SU-DHL-6 (cell line): ENCODE data around the gene GRID2.

Experiments used
- H2AFZ ChIP-seq: fragments of 200-600 bp; sonication (generic); 2 replicates; pipeline ENCODE4 v1.6.1; 2014; ENCODE audit warnings: low read depth, mild to moderate bottlenecking, moderate library complexity, mixed read lengths, antibody characterized with exemption, low read length; ENCODE audit not compliant: severe bottlenecking
- H3F3A ChIP-seq: fragments of 200-600 bp; shearing (Covaris generic); 2 replicates; pipeline ENCODE4 v1.6.0; 2016; ENCODE audit warnings: antibody characterized with exemption, mild to moderate bottlenecking; ENCODE audit not compliant: insufficient read depth
- H3K27ac ChIP-seq: fragments of 200-600 bp; sonication (generic); 2 replicates; pipeline ENCODE4 v1.5.1; 2016; ENCODE audit warnings: low read depth, mild to moderate bottlenecking, low read length, moderate library complexity, mixed read lengths
- H3K27me3 ChIP-seq: fragments of 200-600 bp; sonication (generic), shearing (Covaris generic); 2 replicates; pipeline ENCODE4 v1.6.0; 2014; ENCODE audit warnings: mild to moderate bottlenecking, low read length
- H3K36me3 ChIP-seq: fragments of 200-600 bp; sonication (generic); 2 replicates; pipeline ENCODE4 v1.6.1; 2014; ENCODE audit warnings: mild to moderate bottlenecking, low read length, mixed read lengths
- H3K4me2 ChIP-seq: fragments of 300-600, 200-600 bp; shearing (Covaris generic), sonication (generic); 2 replicates; pipeline ENCODE4 v1.6.0; 2014; ENCODE audit warnings: low read length, low read depth, mild to moderate bottlenecking; ENCODE audit not compliant: poor library complexity, severe bottlenecking
- H3K4me3 ChIP-seq: fragments of 200-600 bp; sonication (generic); 2 replicates; pipeline ENCODE4 v1.5.1; 2014; ENCODE audit warnings: antibody characterized with exemption, low read length, mild to moderate bottlenecking, mixed read lengths; ENCODE audit not compliant: insufficient read depth, poor library complexity, severe bottlenecking
- H3K79me2 ChIP-seq: fragments of 200-600 bp; sonication (generic); 2 replicates; pipeline ENCODE4 v1.6.1; 2014; ENCODE audit warnings: mild to moderate bottlenecking, low read length, moderate library complexity; ENCODE audit not compliant: insufficient read depth
- H3K9ac ChIP-seq: fragments of 200-600 bp; sonication (generic); 2 replicates; pipeline ENCODE4 v1.7.0; 2014; ENCODE audit warnings: mild to moderate bottlenecking, low read length
- H3K9me2 ChIP-seq: fragments of 200-600 bp; sonication (generic); replicated peaks from 2 replicates; pipeline ENCODE4 v1.6.1; 2014; ENCODE audit warnings: low read length; ENCODE audit not compliant: insufficient read depth
- H3K9me3 ChIP-seq: fragments of 200-600 bp; sonication (generic); 2 replicates; pipeline ENCODE4 v1.6.1; 2014; ENCODE audit warnings: low read length, mixed read lengths; ENCODE audit not compliant: insufficient read depth
- H4K20me1 ChIP-seq: fragments of 200-600 bp; sonication (generic); 2 replicates; pipeline ENCODE4 v1.6.1; 2014; ENCODE audit warnings: low read depth, mild to moderate bottlenecking, antibody characterized with exemption, low read length, moderate library complexity, mixed read lengths
- EZH2phosphoT487 ChIP-seq: fragments of 200-600 bp; sonication (generic), shearing (Covaris generic); conservative IDR thresholded peaks from 2 replicates; pipeline ENCODE4 v1.6.1; 2018; ENCODE audit warnings: mild to moderate bottlenecking, antibody characterized with exemption, low read length, moderate library complexity, mixed read lengths
- TF ChIP-seq, protein P1 (sequence below): fragments of 200-600 bp; sonication (generic); IDR thresholded peaks from one replicate; pipeline ENCODE4 v1.5.1; 2017; ENCODE audit warnings: antibody characterized with exemption, mild to moderate bottlenecking, low read length, moderate library complexity; ENCODE audit not compliant: insufficient read depth, poor library complexity, severe bottlenecking

GRID2 gene

GRCh38 chr4:92847026-92847425 is 543.3 kb downstream of the GRID2 start:
- Histone ChIP-seq H4K20me1 (no peaks in the 10 kb centered on the region), H3F3A (no peaks in the 10 kb centered on the region), H3K27me3 (no peaks in the 10 kb centered on the region), H3K9me2 (no peaks in the 10 kb centered on the region), H3K4me3 (no peak overlapping the region), H3K9ac (no peak overlapping the region), H3K4me2 (no peak overlapping the region), H3K79me2 (no peaks in the 10 kb centered on the region), H2AFZ (no peak overlapping the region), H3K36me3 (no peaks in the 10 kb centered on the region), H3K9me3 (no peaks in the 10 kb centered on the region), H3K27ac (no peak overlapping the region)
- TF ChIP-seq EZH2phosphoT487, result no peak
- TF ChIP-seq, protein P1, sequence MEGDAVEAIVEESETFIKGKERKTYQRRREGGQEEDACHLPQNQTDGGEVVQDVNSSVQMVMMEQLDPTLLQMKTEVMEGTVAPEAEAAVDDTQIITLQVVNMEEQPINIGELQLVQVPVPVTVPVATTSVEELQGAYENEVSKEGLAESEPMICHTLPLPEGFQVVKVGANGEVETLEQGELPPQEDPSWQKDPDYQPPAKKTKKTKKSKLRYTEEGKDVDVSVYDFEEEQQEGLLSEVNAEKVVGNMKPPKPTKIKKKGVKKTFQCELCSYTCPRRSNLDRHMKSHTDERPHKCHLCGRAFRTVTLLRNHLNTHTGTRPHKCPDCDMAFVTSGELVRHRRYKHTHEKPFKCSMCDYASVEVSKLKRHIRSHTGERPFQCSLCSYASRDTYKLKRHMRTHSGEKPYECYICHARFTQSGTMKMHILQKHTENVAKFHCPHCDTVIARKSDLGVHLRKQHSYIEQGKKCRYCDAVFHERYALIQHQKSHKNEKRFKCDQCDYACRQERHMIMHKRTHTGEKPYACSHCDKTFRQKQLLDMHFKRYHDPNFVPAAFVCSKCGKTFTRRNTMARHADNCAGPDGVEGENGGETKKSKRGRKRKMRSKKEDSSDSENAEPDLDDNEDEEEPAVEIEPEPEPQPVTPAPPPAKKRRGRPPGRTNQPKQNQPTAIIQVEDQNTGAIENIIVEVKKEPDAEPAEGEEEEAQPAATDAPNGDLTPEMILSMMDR, result no peak

DNA sequence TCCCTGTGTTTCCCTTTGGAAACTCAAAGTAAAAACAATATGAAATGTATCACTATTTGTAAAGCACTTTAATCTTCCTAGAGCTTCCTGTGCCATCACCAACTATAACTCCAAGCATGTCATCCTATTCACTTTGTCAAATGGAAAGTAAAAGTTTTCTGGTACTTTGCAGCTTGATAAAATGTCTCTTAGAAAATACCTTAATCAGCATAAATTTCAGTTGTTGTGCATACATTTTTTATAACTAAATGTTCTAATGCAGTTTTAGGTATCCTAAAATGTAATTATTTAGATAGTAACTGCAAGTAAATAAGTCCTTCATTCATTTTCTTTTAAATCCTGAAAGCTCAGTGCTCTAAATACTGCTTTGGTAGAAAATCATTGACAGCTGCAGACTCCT is 558.7 kb downstream of the GRID2 start:
- H3K9me2 ChIP-seq, result no peaks in the 10 kb centered on the region
- no peaks in the 10 kb centered on the region for H3K27me3 ChIP-seq
- no peak overlapping the region for H3K27ac ChIP-seq
- no peak for TF ChIP-seq EZH2phosphoT487
- TF ChIP-seq, protein P1, result no peak
- no peak overlapping the region for H2AFZ ChIP-seq
- H3K9ac ChIP-seq, result no peak overlapping the region
- H4K20me1 ChIP-seq, result no peaks in the 10 kb centered on the region
- no peaks in the 10 kb centered on the region for H3K79me2 ChIP-seq
- H3K4me3 ChIP-seq, result no peak overlapping the region
- H3F3A ChIP-seq, result no peaks in the 10 kb centered on the region
- no peaks in the 10 kb centered on the region for H3K36me3 ChIP-seq
- no peak overlapping the region for H3K4me2 ChIP-seq
- no peaks in the 10 kb centered on the region for H3K9me3 ChIP-seq

DNA sequence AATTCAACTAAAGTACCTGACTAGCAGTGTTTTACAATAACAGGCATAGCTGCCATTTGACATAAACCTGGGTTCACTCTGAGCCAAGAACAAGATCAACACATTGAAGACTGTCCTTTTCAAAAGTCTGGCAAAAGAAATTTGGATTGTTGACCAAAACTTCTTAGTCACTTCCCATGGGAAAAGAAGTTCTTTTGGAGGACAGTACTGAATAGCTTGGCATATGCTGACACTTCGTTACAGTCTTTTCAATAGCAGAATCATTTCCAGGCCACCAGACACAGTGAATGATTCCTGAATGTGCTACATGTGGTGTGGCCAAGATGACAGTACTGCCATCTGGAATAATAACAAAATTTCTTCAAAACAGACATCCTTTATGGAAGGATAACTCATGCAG is 560.3 kb downstream of the GRID2 start:
- TF ChIP-seq EZH2phosphoT487, result no peak
- TF ChIP-seq, protein P1, result no peak
- H3K36me3 ChIP-seq, result no peaks in the 10 kb centered on the region
- no peaks in the 10 kb centered on the region for H3F3A ChIP-seq
- no peaks in the 10 kb centered on the region for H4K20me1 ChIP-seq
- no peaks in the 10 kb centered on the region for H3K9me2 ChIP-seq
- H3K4me2 ChIP-seq, result no peak overlapping the region
- no peaks in the 10 kb centered on the region for H3K27me3 ChIP-seq
- no peak overlapping the region for H2AFZ ChIP-seq
- no peak overlapping the region for H3K4me3 ChIP-seq
- H3K79me2 ChIP-seq, result no peaks in the 10 kb centered on the region
- no peak overlapping the region for H3K9ac ChIP-seq
- no peak overlapping the region for H3K27ac ChIP-seq
- H3K9me3 ChIP-seq, result no peaks in the 10 kb centered on the region

DNA sequence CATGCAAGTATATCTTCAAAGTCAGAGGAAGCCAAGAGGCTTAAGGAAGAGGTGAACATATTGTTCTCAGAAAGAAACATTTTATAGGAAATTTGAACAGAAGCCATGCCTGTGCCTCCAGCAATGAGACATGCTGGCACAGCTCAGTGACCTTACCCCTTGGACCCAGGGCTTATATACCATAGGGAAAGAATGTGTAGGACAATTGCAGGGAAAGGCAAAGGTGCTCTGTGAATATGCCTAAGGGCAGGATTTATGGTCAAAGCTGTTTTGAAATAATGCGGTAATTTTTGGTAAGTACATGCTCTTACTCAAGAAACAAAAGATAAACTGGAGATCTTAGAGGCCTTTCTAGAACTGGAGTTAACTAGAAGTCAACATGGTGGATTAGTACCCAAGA is 568.8 kb downstream of the GRID2 start:
- no peak overlapping the region for H2AFZ ChIP-seq
- H3F3A ChIP-seq, result no peaks in the 10 kb centered on the region
- no peak overlapping the region for H3K9ac ChIP-seq
- H3K27ac ChIP-seq, result no peak overlapping the region
- no peaks in the 10 kb centered on the region for H3K9me3 ChIP-seq
- H3K27me3 ChIP-seq, result no peaks in the 10 kb centered on the region
- no peaks in the 10 kb centered on the region for H3K9me2 ChIP-seq
- no peaks in the 10 kb centered on the region for H3K36me3 ChIP-seq
- no peak overlapping the region for H3K4me3 ChIP-seq
- no peaks in the 10 kb centered on the region for H4K20me1 ChIP-seq
- no peak for TF ChIP-seq EZH2phosphoT487
- TF ChIP-seq, protein P1, result no peak
- no peak overlapping the region for H3K4me2 ChIP-seq
- H3K79me2 ChIP-seq, result no peaks in the 10 kb centered on the region
